ENCODE data around the gene LDLRAD2. TPM values are rescaled to one million over a fixed set of nuclear protein-coding genes. Genes with fewer than 3 reads are reported as not detected.

LDLRAD2 gene
- total RNA-seq, 1 experiment from 2014 or later: not detected

GRCh38 chr1:21778405-21778727 lies 33.7 kb upstream of the LDLRAD2 start:
- 0 out of 2 replicates have a peak, but pooled peaks cover 3% of the 10 kb centered on the region for H3K36me3 ChIP-seq (ENCODE audit: low read depth, low read length)
- ATAC-seq (no peak), DNase-seq (no peak)
- no peak overlapping the region for H3K27ac ChIP-seq (ENCODE audit: low read length)
- H3K9me2 ChIP-seq (replicated peaks; ENCODE audit: low read length): no peaks in the 10 kb centered on the region
- ChIA-PET POLR2A (ENCODE audit: unreplicated experiment) (no interaction called here), CTCF (no interaction called here)
- H4K20me1 ChIP-seq (ENCODE audit: low read length): peaks cover 44% of the 10 kb centered on the region
- intact Hi-C loops (cut with micrococcal nuclease): no loop called here
- no peaks in the 10 kb centered on the region for H3K9me3 ChIP-seq (ENCODE audit: low read length)
- H3K4me2 ChIP-seq (ENCODE audit: low read length): peak overlapping the region; percentile 11; the same call in 1 of the 2 replicates
- H3K4me3 ChIP-seq (ENCODE audit: low read length): no peak overlapping the region
- no peaks in the 10 kb centered on the region for H3K27me3 ChIP-seq (ENCODE audit: low read length)
- H3K79me2 ChIP-seq (ENCODE audit: low read length): peaks cover 94% of the 10 kb centered on the region
- BruUV-seq (replicated peaks): no TSS peak
- no peaks in the 10 kb centered on the region for H3F3A ChIP-seq (ENCODE audit: low read length, unreplicated experiment)
- TF ChIP-seq EZH2 (IDR thresholded peaks at IDR 0.05; ENCODE audit: low read length, unreplicated experiment) (no peak), CTCF (conservative IDR thresholded peaks at IDR 0.05; ENCODE audit: low read depth, low read length) (no peak), EZH2phosphoT487 (IDR thresholded peaks at IDR 0.05; ENCODE audit: borderline replicate concordance, low read length) (no peak)
- H3K4me1 ChIP-seq (ENCODE audit: insufficient read depth, low read length): peaks cover 31% of the 10 kb centered on the region
- H3K9ac ChIP-seq (ENCODE audit: low read length): no peak overlapping the region
- no peak overlapping the region for H2AFZ ChIP-seq (ENCODE audit: low read length)

GRCh38 chr1:21779613-21780521 lies 32.2 kb upstream of the LDLRAD2 start:
- ATAC-seq (no peak), DNase-seq (no peak)
- Histone ChIP-seq H3K36me3 (ENCODE audit: low read depth, low read length) (0 out of 2 replicates have a peak, but pooled peaks cover 3% of the 10 kb centered on the region), H3K27me3 (ENCODE audit: low read length) (no peaks in the 10 kb centered on the region), H3K4me2 (ENCODE audit: low read length) (peak overlapping the region; percentile 58), H3K9me2 (replicated peaks; ENCODE audit: low read length) (no peaks in the 10 kb centered on the region), H2AFZ (ENCODE audit: low read length) (no peak overlapping the region), H3K79me2 (ENCODE audit: low read length) (peaks cover 79% of the 10 kb centered on the region), H3K9ac (ENCODE audit: low read length) (no peak overlapping the region), H3K4me1 (ENCODE audit: insufficient read depth, low read length) (peaks cover 36% of the 10 kb centered on the region), H3F3A (ENCODE audit: low read length, unreplicated experiment) (no peaks in the 10 kb centered on the region), H3K4me3 (ENCODE audit: low read length) (peak overlapping the region; percentile 30; the same call in 1 of the 2 replicates), H3K27ac (ENCODE audit: low read length) (no peak overlapping the region), H4K20me1 (ENCODE audit: low read length) (peaks cover 44% of the 10 kb centered on the region), H3K9me3 (ENCODE audit: low read length) (no peaks in the 10 kb centered on the region)
- intact Hi-C loops (cut with micrococcal nuclease): loop anchor here (10.0 kb wide), 2 partner anchors 155 to 185 kb away; partner anchors contain the start of gene HSPG2
- ChIA-PET CTCF (no interaction called here), POLR2A (ENCODE audit: unreplicated experiment) (no interaction called here)
- no peak for TF ChIP-seq EZH2 (IDR thresholded peaks at IDR 0.05; ENCODE audit: low read length, unreplicated experiment)
- no peak for TF ChIP-seq CTCF (conservative IDR thresholded peaks at IDR 0.05; ENCODE audit: low read depth, low read length)
- no peak for TF ChIP-seq EZH2phosphoT487 (IDR thresholded peaks at IDR 0.05; ENCODE audit: borderline replicate concordance, low read length)
- TSS peak; percentile 1 for BruUV-seq (replicated peaks)

Measured in PC-3 (cell line).